NCI-H187 (cell line): ENCODE measurements around the gene FLCN.

Source experiments
- DNase-seq, 2 experiments: peaks; one replicate each; lab custom pipeline; 2025; lab: John Stamatoyannopoulos, UW

FLCN gene

GRCh38 chr17:17166446-17166845, 70.5 kb downstream of the FLCN start:
- DNase-seq, result no peak

- no peak for DNase-seq
Observed at GRCh38 chr17:17165666-17166308, 71.2 kb downstream of the FLCN start.

DNA sequence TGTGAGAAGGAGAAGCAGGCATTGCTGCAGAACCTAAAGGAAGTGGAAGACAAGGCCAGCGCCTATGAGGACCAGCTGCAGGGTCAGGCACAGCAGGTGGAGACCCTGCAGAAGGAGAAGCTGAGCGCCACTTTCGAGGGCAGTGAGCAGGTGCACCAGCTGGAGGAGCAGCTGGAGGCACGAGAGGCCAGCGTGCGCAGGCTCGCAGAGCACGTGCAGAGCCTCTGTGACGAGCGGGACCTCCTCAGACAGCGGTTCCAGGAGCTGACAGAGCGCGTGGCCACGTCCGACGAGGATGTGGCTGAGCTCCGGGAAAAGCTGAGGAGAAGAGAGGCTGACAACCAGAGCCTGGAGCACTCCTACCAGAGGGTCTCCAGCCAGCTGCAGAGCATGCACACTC, 72.3 kb downstream of the FLCN start:
- no peak for DNase-seq

- no peak for DNase-seq
Observed at GRCh38 chr17:17164156-17164555, 72.8 kb downstream of the FLCN start.
